Duodenal mucosa (tissue), 2 donors: ENCODE data around the gene TLCD3A.
"Not testable (repeated sequence)": the region's sequence is repeated elsewhere in the genome, so short reads cannot be mapped to it uniquely, and the experiment has no call there.

Experiments
- H3K27ac ChIP-seq: one replicate; pipeline ENCODE4 v1.7.0; 2013; ENCODE audit warnings: low read depth, low read length
- H3K27me3 ChIP-seq, 2 donors: one replicate each; pipeline ENCODE4 v1.7.0; 2013; ENCODE audit warnings: low read length in 2 of 2, control low read depth in 1 of 2; ENCODE audit not compliant: insufficient read depth in 2 of 2, control insufficient read depth in 1 of 2
- H3K36me3 ChIP-seq, 2 donors: one replicate each; pipeline ENCODE4 v1.7.0; 2013; ENCODE audit warnings: low read length in 2 of 2, control low read depth in 1 of 2; ENCODE audit not compliant: insufficient read depth in 2 of 2, control insufficient read depth in 1 of 2
- H3K4me1 ChIP-seq, 2 donors: one replicate each; pipeline ENCODE4 v1.7.0; 2013; ENCODE audit warnings: low read length in 2 of 2, control low read depth in 1 of 2; ENCODE audit not compliant: insufficient read depth in 2 of 2, control insufficient read depth in 1 of 2
- H3K4me3 ChIP-seq, 2 donors: one replicate each; pipeline ENCODE4 v1.7.0; 2013; ENCODE audit warnings: low read length in 2 of 2, low read depth in 1 of 2
- H3K9ac ChIP-seq, 2 donors: one replicate each; pipeline ENCODE4 v1.7.0; 2013; ENCODE audit warnings: low read length in 2 of 2, low read depth in 1 of 2
- H3K9me3 ChIP-seq, 2 donors: one replicate each; pipeline ENCODE4 v1.7.0; 2013; ENCODE audit warnings: low read length in 2 of 2, control low read depth in 1 of 2; ENCODE audit not compliant: control insufficient read depth in 1 of 2

Gene TLCD3A

GRCh38 chr17:756010-756567 is 23.7 kb downstream of the TLCD3A start:
- H3K27ac ChIP-seq, H3K9me3 ChIP-seq, H3K9ac ChIP-seq, H3K27me3 ChIP-seq, H3K4me3 ChIP-seq: not testable (repeated sequence)
- H3K36me3 ChIP-seq, result peaks cover 21 to 32% of the 10 kb centered on the region in 2 donors
- H3K4me1 ChIP-seq, result peaks cover 8 to 12% of the 10 kb centered on the region in 2 donors

GRCh38 chr17:759964-760363 is 27.6 kb downstream of the TLCD3A start:
- H3K9me3 ChIP-seq, result no peaks in the 10 kb centered on the region
- no peak overlapping the region for H3K4me3 ChIP-seq
- H3K27me3 ChIP-seq, result no peaks in the 10 kb centered on the region
- H3K4me1 ChIP-seq, result no peaks in the 10 kb centered on the region
- no peak overlapping the region for H3K9ac ChIP-seq
- peaks cover 24 to 52% of the 10 kb centered on the region in 2 donors for H3K36me3 ChIP-seq
- H3K27ac ChIP-seq, result no peak overlapping the region

GRCh38 chr17:760371-760770 is 28.0 kb downstream of the TLCD3A start:
- no peaks in the 10 kb centered on the region for H3K9me3 ChIP-seq
- H3K27me3 ChIP-seq, result no peaks in the 10 kb centered on the region
- no peaks in the 10 kb centered on the region for H3K4me1 ChIP-seq
- peaks cover 24 to 56% of the 10 kb centered on the region in 2 donors for H3K36me3 ChIP-seq
- H3K27ac ChIP-seq, result no peak overlapping the region
- H3K4me3 ChIP-seq, result no peak overlapping the region
- no peak overlapping the region for H3K9ac ChIP-seq

GRCh38 chr17:767076-767475 is 34.7 kb downstream of the TLCD3A start:
- no peak overlapping the region for H3K4me3 ChIP-seq
- no peak overlapping the region for H3K27ac ChIP-seq
- no peaks in the 10 kb centered on the region for H3K27me3 ChIP-seq
- H3K9ac ChIP-seq, result no peak overlapping the region
- no peaks in the 10 kb centered on the region for H3K4me1 ChIP-seq
- H3K9me3 ChIP-seq, result no peaks in the 10 kb centered on the region
- H3K36me3 ChIP-seq, result peaks cover 18 to 61% of the 10 kb centered on the region in 2 donors

GRCh38 chr17:773016-773415 is 40.6 kb downstream of the TLCD3A start:
- H3K27ac ChIP-seq, result no peak overlapping the region
- H3K4me3 ChIP-seq, result no peak overlapping the region
- H3K27me3 ChIP-seq, result no peaks in the 10 kb centered on the region
- H3K4me1 ChIP-seq, result no peaks in the 10 kb centered on the region
- H3K9ac ChIP-seq, result no peak overlapping the region
- no peaks in the 10 kb centered on the region for H3K9me3 ChIP-seq
- H3K36me3 ChIP-seq, result peaks cover 41 to 74% of the 10 kb centered on the region in 2 donors

- Histone ChIP-seq H3K9ac (no peak overlapping the region), H3K27ac (no peak overlapping the region), H3K4me3 (no peak overlapping the region), H3K27me3 (no peaks in the 10 kb centered on the region), H3K36me3 (peaks cover 45 to 77% of the 10 kb centered on the region in 2 donors), H3K4me1 (no peaks in the 10 kb centered on the region), H3K9me3 (no peaks in the 10 kb centered on the region)
Measured at GRCh38 chr17:773467-774312, 41.3 kb downstream of the TLCD3A start.

- Histone ChIP-seq H3K9me3 (no peaks in the 10 kb centered on the region), H3K9ac (no peak overlapping the region), H3K4me1 (no peaks in the 10 kb centered on the region), H3K27me3 (no peaks in the 10 kb centered on the region), H3K36me3 (peaks cover 45 to 71% of the 10 kb centered on the region in 2 donors), H3K27ac (no peak overlapping the region), H3K4me3 (no peak overlapping the region)
Measured at GRCh38 chr17:774313-774584, 41.9 kb downstream of the TLCD3A start.

- Histone ChIP-seq H3K27ac (no peak overlapping the region), H3K27me3 (no peaks in the 10 kb centered on the region), H3K9ac (no peak overlapping the region), H3K9me3 (no peaks in the 10 kb centered on the region), H3K4me3 (no peak overlapping the region), H3K36me3 (peaks cover 30 to 46% of the 10 kb centered on the region in 2 donors), H3K4me1 (peaks cover 12 to 15% of the 10 kb centered on the region in 2 donors)
Measured at GRCh38 chr17:778096-778495, 45.7 kb downstream of the TLCD3A start.

GRCh38 chr17:781805-782731 is 49.7 kb downstream of the TLCD3A start, which contains the start of the genes GLOD4 and MRM3:
Gene GLOD4, minus strand, starts transcription at chr17:782280. Its CDS starts 25 bp downstream, at chr17:782255.
Gene MRM3, plus strand, starts transcription at chr17:782353. Its CDS starts 26 bp downstream, at chr17:782379.
- no peaks in the 10 kb centered on the region for H3K9me3 ChIP-seq
- peak within 1 kb of the TSS; percentile 80 for H3K27ac ChIP-seq
- peak within 1 kb of the TSS; percentile 91 to 98 for H3K9ac ChIP-seq
- no peaks in the 10 kb centered on the region for H3K27me3 ChIP-seq
- peaks cover 12 to 21% of the 10 kb centered on the region in 2 donors for H3K4me1 ChIP-seq
- peaks cover 9 to 20% of the 10 kb centered on the region in 2 donors for H3K36me3 ChIP-seq
- peak within 1 kb of the TSS; percentile 100 for H3K4me3 ChIP-seq

GRCh38 chr17:784143-784542 is 51.7 kb downstream of the TLCD3A start:
- Histone ChIP-seq H3K4me3 (no peak overlapping the region), H3K27me3 (no peaks in the 10 kb centered on the region), H3K27ac (no peak overlapping the region), H3K9me3 (no peaks in the 10 kb centered on the region), H3K36me3 (peaks cover 8 to 25% of the 10 kb centered on the region in 2 donors), H3K9ac (no peak overlapping the region), H3K4me1 (peaks cover 12 to 21% of the 10 kb centered on the region in 2 donors)
